IMR-90 (cell line): ENCODE results near the gene C5AR1.

ENCODE experiments used
- CTCF ChIP-seq: conservative IDR thresholded peaks from 2 replicates; pipeline ENCODE4 v1.5.1; 2012; ENCODE audit warnings: mild to moderate bottlenecking, low read depth, low read length, improper control_type of control experiment
- MAZ ChIP-seq: IDR thresholded peaks from 2 replicates; pipeline ENCODE4 v1.6.1; 2012; ENCODE audit warnings: low read depth, mild to moderate bottlenecking, low read length, improper control_type of control experiment, moderate library complexity, borderline replicate concordance
- MXI1 ChIP-seq: IDR thresholded peaks from 2 replicates; pipeline ENCODE4 v1.6.1; 2012; ENCODE audit warnings: low read depth, mild to moderate bottlenecking, low read length, moderate library complexity, borderline replicate concordance
- USF2 ChIP-seq: fragments of 150-350 bp; IDR thresholded peaks from 2 replicates; pipeline ENCODE4 v1.6.1; 2017; ENCODE audit warnings: mild to moderate bottlenecking, antibody characterized with exemption, low read length, low read depth

- TF ChIP-seq MXI1: no peak
- no peak for TF ChIP-seq CTCF
- no peak for TF ChIP-seq USF2
- TF ChIP-seq MAZ: no peak
Observed at GRCh38 chr19:47313754-47314295, 4.2 kb downstream of the C5AR1 start.
